Activated T-cell treated with anti-CD3 and anti-CD28 coated beads, Interleukin-2, amount 50 U/mL, for 4 hours (primary cell): ENCODE results near the gene CLDN14. TPM values are rescaled to one million over a fixed set of nuclear protein-coding genes. Genes with fewer than 3 reads are reported as not detected.

Source experiments
- ATAC-seq, 2 donors: fragments of 200-7000 bp; cut with Tn5 transposase; one replicate each; pipeline ENCODE4 v1.10.0; 2021
- DNase-seq: peaks from one replicate; pipeline ENCODE4 v3.0.0-alpha.2; 2020
- H3K27me3 Mint-ChIP-seq: one replicate; pipeline ENCODE4 v1.8.0; 2021; ENCODE audit warnings: low read depth, mixed read lengths
- H3K36me3 Mint-ChIP-seq: one replicate; pipeline ENCODE4 v1.8.0; 2022; ENCODE audit warnings: mixed read lengths; ENCODE audit not compliant: insufficient read depth
- H3K4me1 Mint-ChIP-seq: one replicate; pipeline ENCODE4 v1.8.0; 2021; ENCODE audit warnings: low read depth, mixed read lengths
- H3K4me3 Mint-ChIP-seq: one replicate; pipeline ENCODE4 v1.8.0; 2021; ENCODE audit warnings: mild to moderate bottlenecking, moderate library complexity, mixed read lengths
- H3K9me3 Mint-ChIP-seq: one replicate; pipeline ENCODE4 v1.8.0; 2021; ENCODE audit warnings: mixed read lengths
- total RNA-seq, 3 donors: library from RNA; stranded (reverse); gene quantifications; one replicate each; pipeline ENCODE4 v1.2.1, GENCODE V29; 2021

CLDN14 gene
- total RNA-seq, 3 donors from 2014 or later, result not detected

DNA sequence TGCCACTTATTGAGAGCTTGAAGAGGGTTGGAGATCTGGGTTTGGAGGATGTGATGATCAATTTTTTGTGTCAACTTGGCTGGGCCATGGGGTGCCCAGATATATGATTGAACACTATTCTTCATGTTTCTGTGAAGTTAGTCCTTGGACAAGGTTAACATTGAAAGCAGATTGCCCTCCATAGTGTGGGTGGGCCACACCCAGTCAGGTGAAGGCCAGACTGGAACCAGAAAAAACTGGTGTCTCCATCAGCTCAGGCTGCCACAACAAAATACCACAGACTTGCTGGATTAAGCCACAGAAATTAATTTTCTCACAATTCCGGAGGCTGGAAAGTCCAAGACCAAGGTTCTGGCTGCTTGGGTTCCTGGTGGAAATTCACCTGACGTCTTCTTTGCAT, 7.5 kb downstream of the CLDN14 start:
- no peaks in the 10 kb centered on the region for H3K4me1 Mint-ChIP-seq
- no peaks in the 10 kb centered on the region for H3K9me3 Mint-ChIP-seq
- ATAC-seq (no peak), DNase-seq (no peak)
- no peaks in the 10 kb centered on the region for H3K27me3 Mint-ChIP-seq
- no peaks in the 10 kb centered on the region for H3K36me3 Mint-ChIP-seq
- H3K4me3 Mint-ChIP-seq, result no peak overlapping the region

DNA sequence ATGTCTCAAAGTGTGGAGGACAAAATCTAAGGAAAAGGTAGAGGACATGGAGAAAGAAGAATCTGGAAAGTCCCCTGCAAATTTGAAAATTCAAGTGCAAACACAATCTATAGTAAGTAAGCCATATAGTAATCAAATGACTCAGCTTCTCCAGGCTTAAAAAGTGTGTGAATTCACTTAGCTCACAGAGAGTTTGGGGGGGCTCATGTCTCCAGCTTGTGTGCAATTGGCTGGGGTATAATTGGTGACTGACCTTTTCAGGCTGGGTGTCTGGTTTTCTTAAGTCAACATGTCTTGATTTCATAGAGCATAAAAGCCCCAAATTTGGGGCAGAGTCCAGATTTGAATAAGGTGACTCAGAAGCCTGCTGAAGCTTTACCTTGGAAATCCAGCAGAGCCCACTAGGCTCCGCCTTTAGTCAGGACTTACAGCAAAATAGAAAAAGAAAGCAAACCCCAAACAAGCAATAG, 8.6 kb downstream of the CLDN14 start:
- Mint-ChIP-seq H3K4me1 (no peaks in the 10 kb centered on the region), H3K4me3 (no peak overlapping the region), H3K9me3 (no peaks in the 10 kb centered on the region), H3K27me3 (no peaks in the 10 kb centered on the region), H3K36me3 (no peaks in the 10 kb centered on the region)
- DNase-seq (no peak), ATAC-seq (peak; percentile 41 to 62)

DNA sequence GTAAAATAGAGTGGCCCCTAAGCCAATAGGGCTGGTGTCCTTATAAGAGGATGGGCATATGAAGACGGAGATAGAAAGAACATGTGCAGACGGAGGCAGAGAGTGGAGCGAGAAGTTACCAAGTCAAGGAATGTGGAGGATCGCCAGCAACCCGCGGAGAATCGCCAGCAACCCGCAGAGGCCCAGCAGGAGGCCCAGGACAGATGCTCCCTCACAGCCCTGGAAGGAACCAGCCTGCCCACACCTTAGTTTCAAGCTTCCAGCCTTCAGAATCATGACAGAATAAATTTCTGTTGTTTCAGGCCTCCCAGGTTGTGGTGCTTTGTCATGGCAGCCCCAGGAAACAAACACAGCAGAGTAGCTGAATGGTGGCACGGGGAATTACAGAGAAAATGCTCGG, 9.6 kb downstream of the CLDN14 start:
- H3K36me3 Mint-ChIP-seq, result no peaks in the 10 kb centered on the region
- ATAC-seq (no peak), DNase-seq (no peak)
- H3K9me3 Mint-ChIP-seq, result no peaks in the 10 kb centered on the region
- H3K4me3 Mint-ChIP-seq, result no peak overlapping the region
- H3K4me1 Mint-ChIP-seq, result no peaks in the 10 kb centered on the region
- H3K27me3 Mint-ChIP-seq, result no peaks in the 10 kb centered on the region

DNA sequence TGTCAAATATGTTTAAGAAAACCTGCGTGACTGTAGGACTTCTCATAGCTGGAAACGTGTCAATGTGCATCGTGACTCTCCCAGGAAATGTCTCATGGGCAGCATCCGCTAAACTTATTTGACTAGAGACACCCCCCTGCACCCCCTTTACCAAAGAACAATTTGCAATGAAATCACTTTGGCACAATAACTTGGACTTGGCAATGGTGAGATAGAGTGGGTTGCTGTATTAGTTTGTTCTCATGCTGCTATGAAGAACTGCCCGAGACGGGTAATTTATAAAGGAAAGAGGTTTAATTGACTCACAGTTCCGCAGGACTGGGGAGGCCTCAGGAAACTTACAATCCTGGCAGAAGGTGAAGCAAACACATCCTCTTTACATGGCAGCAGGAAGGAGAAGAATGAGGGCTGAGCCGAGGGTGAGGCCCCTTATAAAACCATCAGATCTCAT, 13.8 kb downstream of the CLDN14 start:
- ATAC-seq (no peak), DNase-seq (no peak)
- H3K4me3 Mint-ChIP-seq, result no peak overlapping the region
- H3K9me3 Mint-ChIP-seq, result no peaks in the 10 kb centered on the region
- H3K4me1 Mint-ChIP-seq, result no peaks in the 10 kb centered on the region
- peaks cover 2% of the 10 kb centered on the region for H3K27me3 Mint-ChIP-seq
- H3K36me3 Mint-ChIP-seq, result no peaks in the 10 kb centered on the region

DNA sequence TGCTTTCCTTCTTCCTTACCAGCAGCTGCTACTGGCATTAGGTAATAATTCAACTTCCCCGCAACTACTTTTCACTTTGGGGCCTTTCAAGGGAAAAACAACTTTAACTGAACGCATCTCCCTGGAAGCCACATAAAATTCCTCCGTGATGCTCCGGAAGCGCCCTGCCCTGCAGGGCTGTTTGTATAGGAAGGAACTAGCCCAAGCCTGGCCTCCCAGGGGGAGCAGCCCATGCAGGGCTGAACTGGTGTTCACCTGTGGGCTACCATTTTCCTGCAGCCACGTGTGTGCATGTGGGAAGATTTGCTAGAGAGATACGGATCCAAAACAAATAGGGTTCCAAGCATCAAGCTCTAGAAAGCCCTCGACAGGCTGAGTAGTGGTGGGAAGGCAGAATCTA, 14.4 kb downstream of the CLDN14 start:
- Mint-ChIP-seq H3K36me3 (no peaks in the 10 kb centered on the region), H3K9me3 (no peaks in the 10 kb centered on the region), H3K4me3 (no peak overlapping the region), H3K4me1 (no peaks in the 10 kb centered on the region), H3K27me3 (peaks cover 2% of the 10 kb centered on the region)
- DNase-seq (no peak), ATAC-seq (no peak)

DNA sequence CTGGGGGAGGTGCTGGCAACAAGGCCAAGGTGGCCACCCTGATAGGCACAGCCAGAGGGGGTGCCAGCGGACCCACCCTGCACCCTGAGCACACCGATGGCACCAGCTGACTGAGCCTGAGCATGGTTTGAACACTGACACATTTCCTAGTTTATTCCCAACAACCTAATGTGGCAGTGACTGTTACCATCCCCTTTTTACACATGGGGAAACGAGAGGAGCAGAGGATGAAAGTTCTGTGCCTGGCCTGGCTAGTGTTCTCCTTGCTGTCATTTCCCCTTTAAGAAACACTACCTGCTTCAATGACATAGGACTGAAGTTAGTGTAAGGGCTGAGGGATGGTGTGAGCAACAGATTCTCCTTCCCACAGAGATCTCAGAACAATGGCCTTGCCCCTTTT, 15.3 kb downstream of the CLDN14 start:
- ATAC-seq (no peak), DNase-seq (no peak)
- Mint-ChIP-seq H3K4me1 (no peaks in the 10 kb centered on the region), H3K27me3 (peaks cover 2% of the 10 kb centered on the region), H3K9me3 (no peaks in the 10 kb centered on the region), H3K36me3 (no peaks in the 10 kb centered on the region), H3K4me3 (no peak overlapping the region)

DNA sequence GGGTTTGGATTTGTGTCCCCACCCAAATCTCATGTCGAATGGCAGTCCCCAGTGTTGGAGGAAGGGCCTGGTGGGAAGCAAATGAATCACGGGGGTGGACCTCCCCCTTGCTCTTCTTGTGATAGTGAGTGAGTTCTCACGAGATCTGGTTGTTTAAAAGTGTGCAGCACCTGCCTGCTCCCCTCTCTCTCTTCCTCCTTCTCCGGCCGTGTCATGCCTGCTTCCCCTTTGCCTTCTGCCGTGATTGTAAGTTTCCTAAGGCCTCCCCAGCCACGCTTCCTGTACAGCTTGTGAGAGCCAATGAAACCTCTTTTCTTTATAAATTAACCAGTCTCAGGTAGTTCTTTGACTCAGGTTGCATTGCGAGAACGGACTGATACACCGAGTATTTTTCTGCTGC, 15.9 kb downstream of the CLDN14 start:
- Mint-ChIP-seq H3K4me3 (no peak overlapping the region), H3K27me3 (peaks cover 2% of the 10 kb centered on the region), H3K36me3 (no peaks in the 10 kb centered on the region), H3K4me1 (no peaks in the 10 kb centered on the region), H3K9me3 (no peaks in the 10 kb centered on the region)
- ATAC-seq (no peak), DNase-seq (no peak)

DNA sequence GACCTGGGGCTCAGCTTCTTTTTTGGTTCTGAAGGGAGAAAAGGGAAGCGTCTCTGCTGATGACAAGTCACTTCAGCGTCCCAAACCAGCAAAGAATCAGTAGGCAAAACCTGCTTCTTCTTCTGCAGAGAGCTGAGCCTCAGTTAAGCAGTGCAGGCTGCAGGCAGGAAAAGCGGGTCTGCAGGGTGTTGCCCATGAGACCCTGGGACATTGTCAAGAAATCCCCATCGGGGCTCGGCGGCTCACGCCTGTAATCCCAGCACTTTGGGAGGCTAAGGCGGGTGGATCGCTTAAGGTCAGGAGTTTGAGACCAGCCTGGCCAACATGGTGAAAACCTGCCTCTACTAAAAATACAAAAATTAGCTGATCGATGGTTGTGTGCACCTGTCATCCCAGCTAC, 16.7 kb downstream of the CLDN14 start:
- Mint-ChIP-seq H3K27me3 (peaks cover 2% of the 10 kb centered on the region), H3K4me1 (no peaks in the 10 kb centered on the region), H3K9me3 (no peaks in the 10 kb centered on the region), H3K36me3 (no peaks in the 10 kb centered on the region), H3K4me3 (no peak overlapping the region)
- DNase-seq (no peak), ATAC-seq (no peak)

DNA sequence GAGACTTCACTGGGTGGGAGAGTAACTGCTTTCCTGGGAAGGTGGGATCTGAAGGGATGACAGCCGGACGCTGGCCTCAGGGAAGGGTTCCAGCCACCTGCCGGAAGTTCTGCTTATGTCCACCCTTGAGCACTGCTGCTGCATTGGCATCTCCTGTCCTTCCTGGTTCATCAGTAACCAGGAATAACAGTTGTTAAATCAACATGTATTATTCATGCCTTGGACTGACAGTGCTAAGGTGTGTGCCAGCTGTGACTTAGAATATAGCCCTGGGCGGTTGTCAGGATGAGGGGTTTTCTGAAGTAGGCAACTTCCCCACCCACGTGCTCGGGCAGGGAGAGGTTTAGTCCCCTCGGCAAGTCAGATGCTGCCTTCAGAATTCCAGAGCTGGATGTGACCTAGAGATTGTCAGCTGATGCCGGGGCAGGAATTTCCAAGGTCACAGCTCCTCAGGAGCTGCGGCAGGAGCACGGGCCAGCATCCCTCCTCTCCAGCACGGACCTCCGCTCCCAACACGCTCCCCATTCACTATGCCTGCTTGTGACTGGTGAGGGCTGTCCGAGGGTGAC, 17.9 kb downstream of the CLDN14 start:
- DNase-seq (no peak), ATAC-seq (no peak)
- Mint-ChIP-seq H3K9me3 (no peaks in the 10 kb centered on the region), H3K4me3 (no peak overlapping the region), H3K36me3 (no peaks in the 10 kb centered on the region), H3K4me1 (no peaks in the 10 kb centered on the region), H3K27me3 (peaks cover 2% of the 10 kb centered on the region)

DNA sequence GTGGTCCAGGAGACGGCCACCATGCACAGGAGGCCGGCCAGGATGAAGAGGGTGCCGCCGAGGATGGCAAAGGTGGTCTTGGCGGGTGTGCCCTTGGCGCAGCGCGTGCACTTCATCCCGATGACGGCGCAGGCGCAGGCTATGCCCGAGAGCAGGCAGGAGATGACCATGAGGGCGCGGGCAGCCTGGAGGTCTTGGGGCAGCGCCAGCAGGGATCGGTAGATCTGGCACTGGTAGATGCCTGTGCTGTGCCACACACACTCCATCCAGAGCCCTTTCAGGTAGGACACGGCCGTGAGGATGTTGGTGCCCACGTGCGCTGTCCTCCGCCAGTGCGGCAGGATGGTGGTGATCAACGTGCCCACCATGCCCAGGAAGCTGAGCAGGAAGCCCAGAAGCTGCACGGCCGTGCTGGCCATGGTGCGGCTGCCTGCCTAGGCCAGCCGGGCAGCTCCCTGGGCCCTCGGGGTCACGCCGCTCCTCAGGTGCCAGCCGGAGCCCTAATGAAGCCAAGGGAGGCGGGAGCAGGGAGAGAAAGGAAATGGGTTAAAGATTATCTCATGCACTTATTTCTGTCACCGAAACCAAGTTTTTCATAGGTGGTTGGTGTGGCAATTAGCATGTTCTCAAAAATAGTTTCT, 18.5 kb downstream of the CLDN14 start:
- no peaks in the 10 kb centered on the region for H3K36me3 Mint-ChIP-seq
- H3K9me3 Mint-ChIP-seq, result no peaks in the 10 kb centered on the region
- H3K27me3 Mint-ChIP-seq, result peaks cover 2% of the 10 kb centered on the region
- H3K4me3 Mint-ChIP-seq, result no peak overlapping the region
- no peak for DNase-seq
- H3K4me1 Mint-ChIP-seq, result no peaks in the 10 kb centered on the region
- no peak for ATAC-seq

DNA sequence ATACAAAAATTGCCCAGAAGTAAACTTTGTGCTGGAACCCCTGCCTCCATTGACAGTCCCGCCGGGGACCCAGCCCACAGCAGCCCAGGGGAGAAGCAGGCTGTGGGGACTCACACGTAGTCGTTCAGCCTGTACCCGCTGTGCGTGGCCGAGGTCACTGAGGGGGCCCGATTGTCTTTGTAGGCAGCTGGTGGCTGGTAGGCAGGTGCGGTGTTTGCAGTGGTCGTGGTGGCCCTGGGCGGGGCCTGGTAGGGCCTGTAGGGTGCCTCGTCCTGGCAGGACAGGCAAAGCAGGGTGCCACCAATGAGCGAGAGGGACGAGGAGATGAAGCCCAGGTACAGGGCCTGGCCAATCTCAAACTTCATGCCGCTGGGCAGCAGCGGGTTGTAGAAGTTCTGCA, 19.1 kb downstream of the CLDN14 start:
- no peaks in the 10 kb centered on the region for H3K9me3 Mint-ChIP-seq
- no peaks in the 10 kb centered on the region for H3K36me3 Mint-ChIP-seq
- ATAC-seq (no peak), DNase-seq (no peak)
- no peaks in the 10 kb centered on the region for H3K4me1 Mint-ChIP-seq
- H3K27me3 Mint-ChIP-seq, result peaks cover 2% of the 10 kb centered on the region
- H3K4me3 Mint-ChIP-seq, result no peak overlapping the region

DNA sequence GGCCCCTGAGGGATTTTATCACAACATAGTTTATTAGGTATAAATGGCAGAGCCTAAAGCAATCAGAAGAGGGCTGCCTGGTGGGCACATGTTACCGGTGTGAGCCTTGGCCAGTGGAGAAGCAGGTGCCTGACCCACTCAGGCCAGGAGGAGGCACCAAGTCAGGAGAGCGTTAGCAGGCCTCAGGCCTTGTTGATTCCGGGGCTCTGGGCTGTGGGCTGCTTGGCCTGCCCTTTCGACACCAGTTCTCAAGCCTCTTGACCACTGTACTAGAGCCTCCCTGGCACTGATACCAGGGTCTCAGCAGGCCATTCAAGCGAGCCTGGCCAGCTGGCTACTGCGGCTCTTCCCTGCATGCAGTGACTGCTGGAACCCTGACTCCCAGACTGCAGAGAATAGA, 20.8 kb downstream of the CLDN14 start:
- no peak overlapping the region for H3K4me3 Mint-ChIP-seq
- ATAC-seq, result no peak

DNA sequence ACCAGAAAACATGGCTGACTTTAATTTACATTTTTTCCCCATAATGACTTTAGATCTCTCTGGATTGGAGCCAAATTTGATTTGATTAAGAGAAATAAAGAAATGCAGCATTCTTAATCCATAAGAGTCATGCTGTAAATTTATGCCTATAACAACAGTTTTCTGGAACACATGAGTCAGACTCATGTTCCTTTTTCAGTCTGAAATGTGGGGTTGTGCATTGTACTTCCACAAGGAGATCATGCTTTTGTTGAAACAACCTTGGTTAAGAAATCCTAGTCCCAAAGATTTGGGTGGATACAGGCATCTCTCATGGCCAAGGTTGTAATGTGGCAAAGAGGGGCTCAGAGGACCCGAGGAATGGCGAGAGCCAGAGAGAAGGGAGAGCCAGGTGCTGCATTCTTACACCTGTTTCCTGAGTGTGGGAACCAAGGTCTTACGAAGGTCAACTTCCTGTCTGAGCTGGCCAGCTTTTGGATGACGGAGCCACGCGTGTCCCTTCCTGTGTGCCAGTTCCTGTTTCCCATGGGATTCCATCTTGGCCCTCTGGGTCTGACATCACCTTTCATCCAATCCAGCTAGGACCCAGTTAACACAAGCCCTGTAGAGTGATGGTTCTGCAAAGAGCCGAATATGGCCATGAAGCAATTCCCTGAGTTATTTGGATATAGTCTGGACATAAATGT, 23.1 kb downstream of the CLDN14 start:
- DNase-seq, result no peak
- no peaks in the 10 kb centered on the region for H3K4me1 Mint-ChIP-seq
- peaks cover 3% of the 10 kb centered on the region for H3K27me3 Mint-ChIP-seq
- H3K4me3 Mint-ChIP-seq, result no peak overlapping the region
- no peak for ATAC-seq
- H3K9me3 Mint-ChIP-seq, result no peaks in the 10 kb centered on the region
- no peaks in the 10 kb centered on the region for H3K36me3 Mint-ChIP-seq

More for the DNA sequence above, 20.8 kb downstream of the CLDN14 start:
- DNase-seq, result no peak
- no peaks in the 10 kb centered on the region for H3K9me3 Mint-ChIP-seq
- peaks cover 2% of the 10 kb centered on the region for H3K27me3 Mint-ChIP-seq
- no peaks in the 10 kb centered on the region for H3K36me3 Mint-ChIP-seq
- H3K4me1 Mint-ChIP-seq, result no peaks in the 10 kb centered on the region

DNA sequence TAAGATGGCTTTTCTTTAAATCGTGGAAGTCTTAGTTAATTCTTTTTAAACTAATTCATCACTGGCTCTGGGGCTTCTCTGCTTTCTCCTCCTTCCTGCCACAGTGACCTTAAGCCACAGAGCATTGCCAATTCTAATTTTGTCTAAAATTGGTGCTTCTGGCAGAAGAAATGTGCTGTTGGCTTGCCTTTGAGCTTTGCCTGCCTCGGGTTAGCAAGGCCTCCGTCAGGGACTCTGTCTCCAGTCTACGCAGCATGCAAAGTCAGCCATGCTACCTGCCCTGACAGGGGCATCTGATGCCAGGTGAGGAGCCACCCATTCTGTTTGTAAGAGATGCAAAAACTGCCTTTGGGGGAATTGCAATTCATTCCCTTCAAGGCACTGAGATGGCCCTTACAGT, 25.2 kb downstream of the CLDN14 start:
- H3K36me3 Mint-ChIP-seq, result no peaks in the 10 kb centered on the region
- H3K9me3 Mint-ChIP-seq, result no peaks in the 10 kb centered on the region
- H3K4me1 Mint-ChIP-seq, result no peaks in the 10 kb centered on the region
- no peak for ATAC-seq
- peaks cover 5% of the 10 kb centered on the region for H3K27me3 Mint-ChIP-seq
- no peak overlapping the region for H3K4me3 Mint-ChIP-seq
- no peak for DNase-seq

DNA sequence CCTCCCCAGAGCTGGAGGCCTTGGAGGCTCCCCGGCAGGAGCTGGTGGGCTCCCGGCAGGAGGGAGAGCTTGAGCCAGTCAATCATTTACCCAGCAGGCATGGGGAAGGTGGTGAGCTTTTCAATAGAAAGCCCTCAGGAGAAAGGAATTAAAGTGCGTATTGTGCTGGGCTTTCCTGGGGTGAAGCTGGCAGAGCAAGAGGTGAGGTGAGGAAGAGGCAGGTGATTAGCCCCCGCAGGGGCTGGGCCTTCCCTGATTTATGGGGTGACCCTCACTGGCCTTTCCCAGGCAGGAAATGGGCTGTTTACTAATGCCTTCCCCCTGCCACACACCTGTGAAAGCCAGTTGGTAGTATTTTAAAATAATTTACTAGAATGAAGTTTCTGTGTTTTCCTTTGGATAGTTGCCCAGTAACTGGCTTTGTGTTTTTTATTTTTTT, 25.8 kb downstream of the CLDN14 start:
- ATAC-seq, result no peak
- Mint-ChIP-seq H3K4me3 (no peak overlapping the region), H3K27me3 (peaks cover 5% of the 10 kb centered on the region), H3K9me3 (no peaks in the 10 kb centered on the region), H3K36me3 (no peaks in the 10 kb centered on the region), H3K4me1 (no peaks in the 10 kb centered on the region)
- DNase-seq, result no peak
